SK-N-SH (cell line): ENCODE measurements around the gene ATP6V0E1. TPM values are rescaled to one million over a fixed set of nuclear protein-coding genes. Genes with fewer than 3 reads are reported as not detected.

Source experiments
- CTCF ChIA-PET: fragments of 300-600, 350-600 bp; formaldehyde crosslinking; extraction: SDS; loops from one replicate; lab custom pipeline; 2021; lab: Yijun Ruan, JAX
- POLR2A ChIA-PET: fragments of 350-600 bp; sonication (Branson Sonifier 250); formaldehyde crosslinking; extraction: SDS; loops from one replicate; lab custom pipeline; 2020; ENCODE audit warnings: antibody characterized with exemption, inconsistent platforms; lab: Yijun Ruan, JAX
- DNase-seq: peaks from one replicate; pipeline ENCODE4 v3.0.0; 2012
- H2AFZ ChIP-seq: fragments of 200-600 bp; sonication (generic); 2 replicates; pipeline ENCODE4 v1.8.1; 2016; ENCODE audit warnings: antibody characterized with exemption, mild to moderate bottlenecking, low read depth
- H3F3A ChIP-seq: fragments of 200-600 bp; sonication (generic); replicated peaks from 2 replicates; pipeline ENCODE3; 2016; ENCODE audit warnings: antibody characterized with exemption, mild to moderate bottlenecking; ENCODE audit not compliant: insufficient read depth
- H3K27ac ChIP-seq, 2 experiments: fragments of 200-500 bp in 1 of 2; fragments of 200-600 bp in 1 of 2; sonication (Bioruptor generic) in 1 of 2; sonication (generic), shearing (Covaris generic) in 1 of 2; 2 replicates each; pipeline versions ENCODE4 v1.5.1 to v1.6.1; 2014 to 2016; ENCODE audit warnings: low read depth in 2 of 2, inconsistent platforms in 1 of 2, low read length in 1 of 2, mild to moderate bottlenecking in 1 of 2, mixed read lengths in 1 of 2
- H3K27me3 ChIP-seq: fragments of 200-600 bp; sonication (generic), shearing (Covaris generic); 2 replicates; pipeline ENCODE4 v1.6.1; 2016; ENCODE audit warnings: mixed run types; ENCODE audit not compliant: insufficient read depth
- H3K36me3 ChIP-seq, 2 experiments: fragments of 200-500 bp in 1 of 2; fragments of 200-600 bp in 1 of 2; sonication (Bioruptor generic) in 1 of 2; sonication (generic) in 1 of 2; replicated peaks in 1 of 2; 2 replicates each; pipeline versions ENCODE3 to v1.5.1; 2014 to 2016; ENCODE audit warnings: low read length in 1 of 2, mild to moderate bottlenecking in 1 of 2; ENCODE audit not compliant: insufficient read depth in 2 of 2, control insufficient read depth in 1 of 2
- H3K4me1 ChIP-seq, 2 experiments: fragments of 200-500 bp in 1 of 2; fragments of 200-600 bp in 1 of 2; sonication (Bioruptor generic) in 1 of 2; sonication (generic), shearing (Covaris generic) in 1 of 2; 2 replicates each; pipeline versions ENCODE4 v1.5.1 to v1.6.1; 2014 to 2016; ENCODE audit warnings: low read depth in 1 of 2, low read length in 1 of 2, mixed run types in 1 of 2; ENCODE audit not compliant: insufficient read depth in 2 of 2, control insufficient read depth in 1 of 2
- H3K4me2 ChIP-seq: fragments of 200-600 bp; sonication (generic), shearing (Covaris generic); 2 replicates; pipeline ENCODE4 v1.6.1; 2017; ENCODE audit warnings: mixed run types
- H3K4me3 ChIP-seq, 2 experiments: fragments of 200-500 bp in 1 of 2; fragments of 200-600 bp in 1 of 2; sonication (Bioruptor generic) in 1 of 2; sonication (generic), shearing (Covaris generic) in 1 of 2; 2 replicates each; pipeline versions ENCODE4 v1.5.1 to v1.8.1; 2014 to 2016; ENCODE audit warnings: low read depth in 2 of 2, inconsistent platforms in 1 of 2, low read length in 1 of 2, mild to moderate bottlenecking in 1 of 2, mixed read lengths in 1 of 2, moderate library complexity in 1 of 2
- H3K79me2 ChIP-seq: fragments of 200-600 bp; sonication (generic); 2 replicates; pipeline ENCODE4 v1.8.1; 2017; ENCODE audit warnings: mild to moderate bottlenecking; ENCODE audit not compliant: insufficient read depth
- H3K9ac ChIP-seq: fragments of 200-600 bp; sonication (generic); 2 replicates; pipeline ENCODE4 v1.6.1; 2017; ENCODE audit warnings: mixed run types
- H3K9me2 ChIP-seq: fragments of 200-600 bp; sonication (generic); 2 replicates; pipeline ENCODE4 v1.6.1; 2017; ENCODE audit warnings: mixed run types
- H3K9me3 ChIP-seq: fragments of 200-600 bp; sonication (generic); 2 replicates; pipeline ENCODE4 v1.6.1; 2017; ENCODE audit warnings: mixed run types, mild to moderate bottlenecking, moderate library complexity
- H4K20me1 ChIP-seq: fragments of 200-600 bp; sonication (generic); 2 replicates; pipeline ENCODE4 v1.6.1; 2017; ENCODE audit warnings: mild to moderate bottlenecking, mixed run types; ENCODE audit not compliant: insufficient read depth
- EP300 ChIP-seq, 2 experiments: IDR thresholded peaks; 2 replicates each; pipeline versions ENCODE4 v1.4.0 to v1.6.1; 2012; ENCODE audit warnings: borderline replicate concordance in 1 of 2, low read depth in 1 of 2, low read length in 1 of 2
- EZH2phosphoT487 ChIP-seq: fragments of 200-600 bp; sonication (generic); IDR thresholded peaks from 2 replicates; pipeline ENCODE4 v1.6.1; 2017; ENCODE audit warnings: low read depth, mixed run types, mild to moderate bottlenecking, antibody characterized with exemption, moderate library complexity, borderline replicate concordance
- FOXM1 ChIP-seq: IDR thresholded peaks from 2 replicates; pipeline ENCODE4 v1.4.0; 2012; ENCODE audit warnings: low read depth, mild to moderate bottlenecking
- GABPA ChIP-seq: IDR thresholded peaks from 2 replicates; pipeline ENCODE4 v1.4.0; 2012; ENCODE audit warnings: low read depth, mild to moderate bottlenecking
- MAX ChIP-seq: IDR thresholded peaks from 2 replicates; pipeline ENCODE4 v1.4.0; 2012; ENCODE audit warnings: low read depth
- MEF2A ChIP-seq: IDR thresholded peaks from 2 replicates; pipeline ENCODE4 v1.4.0; 2012; ENCODE audit warnings: low read depth, borderline replicate concordance
- NFIC ChIP-seq: IDR thresholded peaks from 2 replicates; pipeline ENCODE4 v1.4.0; 2012; ENCODE audit warnings: borderline replicate concordance
- RCOR1 ChIP-seq: fragments of 150-350 bp; IDR thresholded peaks from 2 replicates; pipeline ENCODE4 v1.6.1; 2017; ENCODE audit warnings: antibody characterized with exemption, low read length
- RXRA ChIP-seq: IDR thresholded peaks from 2 replicates; pipeline ENCODE4 v1.4.0; 2012; ENCODE audit warnings: low read depth, mild to moderate bottlenecking, borderline replicate concordance
- SIN3A ChIP-seq: IDR thresholded peaks from 2 replicates; pipeline ENCODE4 v1.6.1; 2012; ENCODE audit warnings: low read depth, mild to moderate bottlenecking, low read length, moderate library complexity, borderline replicate concordance
- TAF1 ChIP-seq: IDR thresholded peaks from 2 replicates; pipeline ENCODE4 v1.6.1; 2012; ENCODE audit warnings: low read depth, mild to moderate bottlenecking, low read length, moderate library complexity, borderline replicate concordance
- YY1 ChIP-seq: IDR thresholded peaks from 2 replicates; pipeline ENCODE4 v1.4.0; 2012; ENCODE audit warnings: low read depth, mild to moderate bottlenecking
- WGBS: methylation state at CpG from one replicate; pipeline ENCODE4 v1.1.6; 2017; ENCODE audit warnings: low lambda C conversion rate; 5-methylcytosine and 5-hydroxymethylcytosine counted together
- polyA plus RNA-seq, 3 experiments: library from polyadenylated mRNA; depleted of rRNA; stranded (reverse); fragments of >200 nt; gene quantifications; 2 replicates each; pipeline ENCODE4 v1.2.3, GENCODE V29; 2012
- TF ChIP-seq, protein P1 (sequence below): IDR thresholded peaks from 2 replicates; pipeline ENCODE4 v1.4.0; 2012; ENCODE audit warnings: low read depth, borderline replicate concordance
- TF ChIP-seq, protein P2 (sequence below): IDR thresholded peaks from 2 replicates; pipeline ENCODE4 v1.6.1; 2012; ENCODE audit warnings: mild to moderate bottlenecking, low read depth, low read length, moderate library complexity

Gene ATP6V0E1
- polyA plus RNA-seq, 1 of the 3 experiments (the other 2 are of a cell fraction), result 243 TPM

DNA sequence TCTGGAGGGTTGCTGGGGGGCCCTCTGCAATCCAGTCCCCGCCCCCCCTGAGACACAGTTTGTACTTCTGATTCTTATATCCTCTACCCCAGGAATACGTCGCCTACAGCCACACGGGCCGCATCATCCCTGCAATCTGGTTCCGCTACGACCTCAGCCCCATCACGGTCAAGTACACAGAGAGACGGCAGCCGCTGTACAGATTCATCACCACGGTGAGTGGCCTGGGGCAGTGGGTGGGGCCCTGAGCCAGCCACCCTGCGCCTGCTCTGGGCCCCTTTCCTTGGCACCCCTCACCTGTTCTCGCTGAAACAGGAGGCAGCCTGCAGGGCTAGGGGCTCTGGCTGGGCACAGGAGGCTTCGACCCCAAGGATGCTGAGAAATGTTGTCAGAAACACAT, 48.5 kb upstream of the ATP6V0E1 start:
- CTCF ChIA-PET, result interaction anchor here (1.0 to 23.2 kb wide), 4 partner anchors 164 to 225 kb away, joined by 3 to 508 read pairs (median 62); partner anchors contain the start of gene DUSP1
- Histone ChIP-seq H3K9me3 (no peaks in the 10 kb centered on the region), H3K4me1 (peaks cover 0 to 19% of the 10 kb centered on the region in 2 experiments; a peak in 2 of 4 replicates), H3K4me3 (no peak overlapping the region), H3K27me3 (no peaks in the 10 kb centered on the region), H3K27ac (no peak overlapping the region), H3F3A (peaks cover 24% of the 10 kb centered on the region), H3K9ac (no peak overlapping the region), H2AFZ (no peak overlapping the region), H3K79me2 (no peaks in the 10 kb centered on the region), H3K36me3 (peaks cover 11 to 12% of the 10 kb centered on the region in 2 experiments), H4K20me1 (no peaks in the 10 kb centered on the region), H3K9me2 (no peaks in the 10 kb centered on the region), H3K4me2 (no peak overlapping the region)
- TF ChIP-seq RXRA (no peak), MAX (no peak), SIN3A (no peak)
- TF ChIP-seq, protein P1, sequence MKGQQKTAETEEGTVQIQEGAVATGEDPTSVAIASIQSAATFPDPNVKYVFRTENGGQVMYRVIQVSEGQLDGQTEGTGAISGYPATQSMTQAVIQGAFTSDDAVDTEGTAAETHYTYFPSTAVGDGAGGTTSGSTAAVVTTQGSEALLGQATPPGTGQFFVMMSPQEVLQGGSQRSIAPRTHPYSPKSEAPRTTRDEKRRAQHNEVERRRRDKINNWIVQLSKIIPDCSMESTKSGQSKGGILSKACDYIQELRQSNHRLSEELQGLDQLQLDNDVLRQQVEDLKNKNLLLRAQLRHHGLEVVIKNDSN, result no peak
- TF ChIP-seq, protein P2, sequence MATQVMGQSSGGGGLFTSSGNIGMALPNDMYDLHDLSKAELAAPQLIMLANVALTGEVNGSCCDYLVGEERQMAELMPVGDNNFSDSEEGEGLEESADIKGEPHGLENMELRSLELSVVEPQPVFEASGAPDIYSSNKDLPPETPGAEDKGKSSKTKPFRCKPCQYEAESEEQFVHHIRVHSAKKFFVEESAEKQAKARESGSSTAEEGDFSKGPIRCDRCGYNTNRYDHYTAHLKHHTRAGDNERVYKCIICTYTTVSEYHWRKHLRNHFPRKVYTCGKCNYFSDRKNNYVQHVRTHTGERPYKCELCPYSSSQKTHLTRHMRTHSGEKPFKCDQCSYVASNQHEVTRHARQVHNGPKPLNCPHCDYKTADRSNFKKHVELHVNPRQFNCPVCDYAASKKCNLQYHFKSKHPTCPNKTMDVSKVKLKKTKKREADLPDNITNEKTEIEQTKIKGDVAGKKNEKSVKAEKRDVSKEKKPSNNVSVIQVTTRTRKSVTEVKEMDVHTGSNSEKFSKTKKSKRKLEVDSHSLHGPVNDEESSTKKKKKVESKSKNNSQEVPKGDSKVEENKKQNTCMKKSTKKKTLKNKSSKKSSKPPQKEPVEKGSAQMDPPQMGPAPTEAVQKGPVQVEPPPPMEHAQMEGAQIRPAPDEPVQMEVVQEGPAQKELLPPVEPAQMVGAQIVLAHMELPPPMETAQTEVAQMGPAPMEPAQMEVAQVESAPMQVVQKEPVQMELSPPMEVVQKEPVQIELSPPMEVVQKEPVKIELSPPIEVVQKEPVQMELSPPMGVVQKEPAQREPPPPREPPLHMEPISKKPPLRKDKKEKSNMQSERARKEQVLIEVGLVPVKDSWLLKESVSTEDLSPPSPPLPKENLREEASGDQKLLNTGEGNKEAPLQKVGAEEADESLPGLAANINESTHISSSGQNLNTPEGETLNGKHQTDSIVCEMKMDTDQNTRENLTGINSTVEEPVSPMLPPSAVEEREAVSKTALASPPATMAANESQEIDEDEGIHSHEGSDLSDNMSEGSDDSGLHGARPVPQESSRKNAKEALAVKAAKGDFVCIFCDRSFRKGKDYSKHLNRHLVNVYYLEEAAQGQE, result no peak
- 90% methylated on average over 12 of the region's 14 CpGs for WGBS
- DNase-seq, result no peak
- POLR2A ChIA-PET, result no interaction called here

DNA sequence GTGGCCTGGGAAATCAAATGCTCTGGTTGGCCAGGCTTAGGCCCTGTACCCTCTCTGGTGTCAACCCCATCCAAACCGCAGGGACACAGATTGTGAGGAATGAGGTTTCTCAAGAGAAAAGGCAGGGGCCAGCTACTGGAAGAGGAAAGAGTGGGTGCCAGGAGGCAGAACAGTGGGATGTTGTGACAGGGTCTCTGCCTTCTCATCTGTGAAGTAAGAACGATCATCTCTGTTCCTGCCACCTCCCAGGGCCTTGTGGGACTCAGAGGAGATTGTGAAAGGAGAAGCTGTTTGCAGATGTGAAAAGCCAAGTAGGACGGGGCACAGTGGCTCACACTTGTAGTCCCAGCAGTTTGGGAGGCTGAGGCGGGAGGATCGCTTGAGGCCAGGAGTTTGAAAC, 47.2 kb upstream of the ATP6V0E1 start:
- POLR2A ChIA-PET, result no interaction called here
- Histone ChIP-seq H3K36me3 (peaks cover 11 to 16% of the 10 kb centered on the region in 2 experiments), H3K4me3 (no peak overlapping the region), H3K79me2 (no peaks in the 10 kb centered on the region), H3K27ac (no peak overlapping the region; a peak in 1 of 4 replicates), H2AFZ (no peak overlapping the region), H3K27me3 (no peaks in the 10 kb centered on the region), H4K20me1 (no peaks in the 10 kb centered on the region), H3K9me2 (no peaks in the 10 kb centered on the region), H3K9ac (no peak overlapping the region), H3K4me2 (no peak overlapping the region), H3K4me1 (peaks cover 0 to 12% of the 10 kb centered on the region in 2 experiments; a peak in 1 of 4 replicates), H3F3A (peaks cover 24% of the 10 kb centered on the region), H3K9me3 (no peaks in the 10 kb centered on the region)
- CTCF ChIA-PET, result interaction anchor here (0.7 to 23.2 kb wide), 7 partner anchors 9 to 239 kb away, joined by 3 to 508 read pairs (median 6); partner anchors contain the start of genes DUSP1 and RPL26L1
- DNase-seq, result no peak
- no peak for TF ChIP-seq TAF1
- TF ChIP-seq GABPA, result no peak
- TF ChIP-seq MEF2A, result no peak
- TF ChIP-seq FOXM1, result no peak
- no peak for TF ChIP-seq NFIC
- TF ChIP-seq RCOR1, result no peak
- no peak for TF ChIP-seq YY1
- TF ChIP-seq SIN3A, result no peak
- TF ChIP-seq EZH2phosphoT487, result no peak
- TF ChIP-seq MAX, result no peak
- no peak for TF ChIP-seq EP300 (IDR thresholded peaks at IDR 0.05; ENCODE audit: borderline replicate concordance in 1 of 2, low read depth in 1 of 2, low read length in 1 of 2)
- 100% methylated on average over 5 of the region's 5 CpGs for WGBS
